Stimulated activated CD8-positive, alpha-beta memory T cell treated with anti-CD3 and anti-CD28 coated beads, Interleukin-12 subunit alpha, Interleukin-12 subunit beta, amount 100 ng/mL, for 24 hours (primary cell): Measurements from ENCODE around the gene ABCG1.
A peak's percentile ranks its signal among the peaks of the same experiment; 100 is the strongest.

ENCODE experiments used
- DNase-seq: peaks from one replicate; pipeline ENCODE4 v3.0.0-alpha.2; 2020; ENCODE audit errors: extremely low read depth

ABCG1 gene

DNA sequence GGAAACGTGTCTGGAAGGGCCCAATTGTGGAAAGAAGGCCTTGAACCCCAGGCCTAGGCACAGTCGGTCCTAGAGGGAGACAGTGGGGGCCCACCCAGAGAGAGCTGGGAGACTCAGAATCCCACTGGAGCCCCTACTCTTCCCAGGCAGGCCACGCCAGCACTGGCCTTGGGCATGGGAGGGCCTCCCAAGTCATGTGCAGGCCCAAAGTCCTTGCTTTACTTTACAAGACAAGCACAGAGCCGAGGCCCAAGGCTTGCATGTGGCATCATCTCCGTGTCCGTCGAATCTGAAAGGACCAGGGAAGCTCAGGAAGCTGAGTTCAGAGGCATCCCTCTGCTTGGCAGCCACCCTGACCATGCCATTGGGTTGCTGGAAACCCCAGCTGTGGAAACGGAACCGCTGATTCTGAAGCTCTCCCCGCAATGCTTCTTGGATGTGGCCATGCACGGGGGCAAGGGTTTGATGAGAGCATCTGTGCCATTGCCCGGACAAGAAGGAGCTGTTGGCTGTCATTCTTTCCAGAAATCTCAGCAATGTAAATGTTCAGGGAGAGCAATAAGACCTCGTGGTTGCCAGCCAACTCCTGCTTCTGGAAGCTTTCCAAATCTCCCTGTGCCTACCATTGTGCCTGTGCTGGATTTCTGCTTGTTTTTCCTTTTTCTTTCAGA, 32.8 kb downstream of the ABCG1 start:
- no peak for DNase-seq

DNA sequence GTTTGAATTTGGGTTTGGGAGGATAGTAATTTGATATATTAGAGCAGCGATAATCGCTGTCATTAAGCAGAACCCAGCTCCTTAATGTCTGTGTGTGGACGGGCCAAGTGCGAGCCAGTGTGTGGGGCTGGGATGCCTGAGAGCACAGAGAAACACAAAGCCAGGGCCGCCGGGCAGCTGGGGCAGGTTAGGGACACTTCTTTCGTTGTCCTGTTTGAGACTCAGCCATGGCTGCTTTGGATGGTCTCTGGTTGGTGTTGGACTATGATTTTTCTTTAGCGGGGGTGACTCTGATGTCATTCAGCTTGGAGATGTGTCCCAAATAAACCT, 33.4 kb downstream of the ABCG1 start:
- DNase-seq: no peak

DNA sequence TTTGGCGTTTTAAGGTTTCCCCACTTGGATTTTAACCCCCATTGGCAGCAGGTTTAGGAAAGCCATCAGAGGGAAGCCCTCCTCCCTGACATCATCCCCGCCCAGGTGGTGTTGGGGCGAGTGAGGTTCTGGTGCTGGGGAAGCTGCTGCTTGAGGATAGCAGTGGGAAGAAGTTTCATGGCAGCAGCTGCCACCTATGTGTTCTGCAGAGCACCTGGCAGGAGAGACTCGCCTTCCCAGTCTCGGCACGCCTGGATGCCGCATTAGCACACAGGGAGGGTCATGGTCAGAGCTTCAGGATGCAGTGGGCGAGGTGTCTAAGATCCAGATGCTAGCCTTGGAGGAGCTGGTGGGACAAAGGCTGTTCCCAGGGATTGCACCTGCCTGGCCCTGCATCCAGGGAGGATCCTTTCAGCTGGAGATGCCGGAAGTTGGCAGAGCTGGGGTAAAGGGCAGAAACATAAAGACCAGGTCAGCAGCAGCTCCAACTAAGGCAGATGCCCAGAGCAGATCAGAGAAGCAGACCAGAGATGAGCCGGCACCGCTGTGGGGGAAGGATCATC, 33.9 kb downstream of the ABCG1 start:
- no peak for DNase-seq

DNA sequence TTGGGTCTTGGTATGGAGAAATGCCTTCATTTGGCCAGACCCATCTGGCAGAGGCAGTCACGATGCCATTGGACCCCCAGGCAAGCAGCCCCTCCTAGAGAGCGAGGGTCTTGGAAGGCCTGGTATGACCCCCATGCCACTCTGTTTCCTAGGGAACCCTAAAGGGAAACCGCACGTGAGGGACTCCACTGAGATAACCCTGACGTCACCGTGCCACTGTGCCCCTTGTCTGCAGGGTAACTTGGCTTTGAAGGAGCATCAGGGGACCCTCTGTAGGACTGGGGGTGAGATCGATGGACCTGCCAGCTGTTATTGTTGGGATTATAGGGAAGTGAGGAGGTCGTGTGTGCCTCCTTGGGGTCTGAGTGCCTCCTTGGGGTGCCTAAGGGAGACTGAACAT, 34.5 kb downstream of the ABCG1 start:
- no peak for DNase-seq

DNA sequence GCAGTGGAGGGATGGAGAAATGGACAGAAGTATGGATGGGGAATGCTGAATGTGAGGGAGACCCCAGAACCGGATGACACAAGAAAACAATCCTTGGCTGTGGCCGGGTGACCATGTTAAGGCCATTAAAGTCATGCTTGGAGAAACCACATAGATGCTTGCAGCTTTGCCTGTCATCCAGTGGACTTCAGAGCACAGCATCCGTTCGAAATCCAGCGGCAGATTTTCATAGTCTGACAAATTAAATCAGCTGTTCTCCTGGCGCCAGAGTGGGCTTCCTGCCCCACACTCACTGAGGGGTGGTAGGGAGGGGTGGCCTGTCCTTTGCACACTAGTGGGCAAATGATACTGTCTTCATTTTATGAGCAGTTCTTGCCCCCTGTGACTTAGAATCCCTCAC, 35.1 kb downstream of the ABCG1 start:
- no peak for DNase-seq

DNA sequence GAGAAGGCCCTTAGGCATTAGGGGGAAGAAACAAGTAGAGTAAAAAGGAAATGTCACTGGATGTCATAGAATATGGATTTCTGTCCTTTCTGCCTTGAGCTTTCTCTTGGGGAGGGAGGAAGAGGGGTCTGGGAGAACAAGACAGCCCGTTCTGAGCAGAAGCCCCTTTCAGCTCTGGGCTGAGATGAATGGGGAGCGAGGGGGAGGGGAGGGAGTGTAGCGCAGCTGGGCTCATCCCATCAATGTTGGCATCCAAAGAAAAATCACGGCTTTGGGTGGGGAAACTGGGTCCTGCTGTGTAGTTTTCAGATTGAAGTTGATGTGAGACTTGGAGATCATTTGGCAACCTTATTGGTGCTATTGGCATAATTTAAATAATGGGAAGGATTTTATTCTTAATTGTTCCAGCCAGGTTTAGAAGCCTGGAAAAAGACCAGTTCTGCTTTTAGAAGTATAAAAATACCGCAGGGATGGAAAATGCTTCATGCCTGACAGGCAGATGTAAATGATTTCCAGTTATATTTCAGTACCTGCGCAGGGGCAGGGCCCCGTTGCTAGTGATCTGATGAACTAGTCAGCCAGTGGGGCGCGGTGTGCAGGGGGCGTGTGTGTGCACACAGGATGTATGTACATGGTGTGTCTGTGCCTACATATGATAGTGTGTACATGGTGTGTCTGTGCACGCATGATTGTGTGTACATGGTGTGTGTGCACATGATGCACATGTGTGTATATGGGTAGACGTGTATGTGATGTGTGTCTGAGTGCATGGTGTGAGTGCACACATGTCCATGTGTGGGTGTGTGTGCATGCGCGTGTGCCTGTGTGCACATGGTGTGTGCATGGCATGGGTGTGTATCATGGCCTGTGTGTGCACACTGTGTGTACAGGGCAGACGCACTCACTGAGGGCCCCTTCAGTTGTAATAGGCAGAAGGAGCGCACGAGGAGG, 36.0 kb downstream of the ABCG1 start:
- no peak for DNase-seq

DNA sequence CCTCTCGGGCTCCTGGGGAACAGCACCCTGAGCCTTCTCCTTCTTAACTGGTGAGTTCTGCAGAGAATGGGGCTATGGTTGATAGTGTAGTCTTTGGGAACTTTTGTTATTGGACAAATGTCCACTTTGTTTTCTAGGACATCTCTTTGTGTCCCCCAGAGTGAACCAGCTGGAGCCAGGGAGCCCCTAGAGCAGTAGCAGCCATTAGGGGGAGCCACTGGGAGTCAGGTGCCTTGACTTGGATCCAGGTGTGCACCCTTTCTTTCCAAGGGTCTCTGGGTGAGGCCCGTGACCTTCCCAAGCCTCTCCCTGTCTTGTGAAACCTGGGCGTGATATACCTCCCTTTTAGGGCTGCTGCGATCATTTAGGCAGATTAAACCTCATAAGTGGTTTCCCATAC, 36.9 kb downstream of the ABCG1 start:
- DNase-seq: no peak

DNA sequence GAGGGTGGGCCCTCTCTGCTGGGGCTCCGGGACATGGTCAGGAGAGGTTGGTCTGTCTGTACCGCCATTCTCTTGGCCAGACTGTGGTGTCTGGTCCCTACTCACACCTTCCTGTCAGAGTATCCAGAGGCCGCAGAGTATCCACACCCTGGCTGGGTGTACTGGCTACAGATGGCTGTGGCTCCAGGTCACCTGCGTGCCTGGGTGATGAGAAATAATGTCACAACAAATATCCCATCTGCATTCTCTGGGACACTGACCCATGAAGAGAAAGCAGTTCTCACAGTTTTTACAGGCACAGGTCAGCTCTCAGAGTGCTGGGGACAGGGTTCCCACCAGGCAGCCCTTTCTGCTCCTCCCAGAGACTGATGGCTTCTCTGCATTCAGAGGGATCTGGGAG, 37.4 kb downstream of the ABCG1 start:
- DNase-seq: no peak

DNA sequence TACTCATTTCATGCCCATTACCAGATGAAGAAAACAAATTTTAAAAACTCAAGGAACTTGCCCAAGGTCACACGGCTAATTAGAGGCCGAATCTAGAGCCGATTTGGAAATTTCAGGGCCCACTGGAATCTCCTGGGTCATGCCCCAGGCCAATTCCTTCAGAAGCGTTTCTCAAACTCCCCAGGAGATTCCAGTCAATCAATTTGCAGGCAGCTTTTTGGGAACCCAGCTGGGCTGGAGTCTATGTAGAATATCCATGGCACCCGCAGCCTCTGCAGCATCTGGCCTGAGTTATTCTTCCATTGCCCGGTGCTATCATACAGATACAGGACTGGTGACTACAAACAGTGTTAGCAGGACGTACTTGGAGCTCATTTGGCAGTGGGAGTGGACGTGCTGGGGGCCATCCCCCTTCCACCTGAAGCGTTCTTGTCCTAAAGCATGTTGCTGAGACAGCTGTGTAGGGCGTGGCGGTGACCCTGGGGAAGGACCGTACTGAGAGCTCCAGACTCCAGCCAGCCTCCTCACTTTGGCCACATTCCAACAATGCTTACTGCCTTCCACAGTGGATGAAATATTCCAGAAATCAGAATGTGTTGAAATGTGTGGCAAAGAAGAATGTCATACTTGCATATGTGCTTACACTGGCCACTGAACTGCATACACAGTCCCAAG, 38.3 kb downstream of the ABCG1 start:
- DNase-seq: no peak

DNA sequence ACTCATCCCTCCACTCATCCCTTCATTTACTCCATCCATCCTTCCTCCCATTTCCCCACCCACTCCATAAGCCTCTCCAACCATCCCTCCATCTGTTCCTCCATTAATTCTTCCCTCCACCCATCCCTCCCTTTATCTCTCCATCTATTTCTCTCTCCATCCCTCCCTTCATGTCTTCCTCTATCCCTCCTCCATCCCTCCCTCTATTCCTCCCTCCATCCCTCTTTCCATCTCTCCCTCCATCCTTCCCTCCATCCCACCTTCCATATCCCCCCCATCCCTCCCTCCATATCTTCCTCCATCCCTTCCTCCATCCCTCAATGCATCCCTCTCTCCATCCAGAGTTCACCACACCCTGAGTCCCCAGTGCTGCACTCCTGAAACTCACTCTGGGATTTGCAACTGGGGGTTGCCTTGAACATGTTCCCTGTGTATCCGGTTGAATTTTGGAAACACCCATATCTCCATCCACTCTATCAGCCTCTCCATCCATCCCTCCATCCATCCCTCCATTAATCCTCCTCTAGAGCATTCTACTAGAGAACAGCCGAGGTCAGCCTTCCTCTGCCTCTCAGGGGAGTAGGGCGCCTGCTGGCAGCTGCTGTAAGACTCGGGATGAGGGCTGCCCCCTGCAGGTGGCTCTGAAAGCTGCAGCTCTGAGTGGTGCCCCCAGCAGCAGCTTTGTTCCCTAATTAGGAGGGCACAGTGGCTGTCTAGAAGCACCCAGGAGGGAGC, 39.4 kb downstream of the ABCG1 start:
- DNase-seq: peak; percentile 54

DNA sequence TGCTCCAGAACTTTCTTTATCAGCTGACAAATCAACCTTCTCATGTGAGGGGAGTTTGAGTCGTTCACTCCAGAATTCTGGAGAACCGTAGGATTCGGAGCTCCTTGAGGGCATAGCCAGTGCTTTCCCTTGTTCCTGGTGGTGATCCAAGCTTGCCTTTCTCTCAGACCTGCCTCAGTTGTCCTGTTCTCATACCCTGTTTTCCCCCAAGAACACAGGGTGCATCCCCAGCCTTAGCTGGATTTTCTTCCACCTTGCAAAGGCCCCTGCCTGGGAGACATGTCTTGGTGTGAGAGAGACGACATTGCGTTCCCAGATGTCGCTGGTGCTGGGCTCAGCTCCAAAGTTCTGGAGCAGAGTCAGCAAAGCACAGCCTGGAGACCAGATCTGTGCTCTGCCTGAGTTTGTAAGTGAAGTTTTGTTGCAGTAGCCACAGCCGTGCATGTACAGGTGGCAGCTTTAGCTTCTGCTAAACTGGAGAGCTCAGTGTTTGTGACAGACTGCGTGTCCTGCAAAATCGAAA, 40.0 kb downstream of the ABCG1 start:
- DNase-seq: no peak

DNA sequence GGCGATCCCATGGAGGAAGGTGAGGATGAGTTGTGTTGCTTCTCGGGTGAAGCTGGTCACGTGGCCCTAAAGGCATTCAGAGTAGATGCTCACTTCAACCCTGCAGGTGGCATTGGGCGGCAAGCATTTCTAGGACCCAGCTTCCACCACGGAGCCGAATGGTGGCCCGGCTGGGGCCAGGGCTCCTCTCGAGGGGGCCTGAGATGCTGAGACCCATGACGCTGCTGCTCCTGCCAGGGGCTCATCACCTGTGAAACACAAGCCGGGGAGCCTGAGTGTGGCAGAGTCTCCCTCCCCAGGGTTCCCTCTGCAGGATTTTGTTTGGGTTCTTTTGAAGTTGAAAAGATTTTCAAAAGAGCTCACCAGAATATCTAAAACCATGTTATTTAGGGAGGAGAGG, 41.2 kb downstream of the ABCG1 start:
- no peak for DNase-seq

DNA sequence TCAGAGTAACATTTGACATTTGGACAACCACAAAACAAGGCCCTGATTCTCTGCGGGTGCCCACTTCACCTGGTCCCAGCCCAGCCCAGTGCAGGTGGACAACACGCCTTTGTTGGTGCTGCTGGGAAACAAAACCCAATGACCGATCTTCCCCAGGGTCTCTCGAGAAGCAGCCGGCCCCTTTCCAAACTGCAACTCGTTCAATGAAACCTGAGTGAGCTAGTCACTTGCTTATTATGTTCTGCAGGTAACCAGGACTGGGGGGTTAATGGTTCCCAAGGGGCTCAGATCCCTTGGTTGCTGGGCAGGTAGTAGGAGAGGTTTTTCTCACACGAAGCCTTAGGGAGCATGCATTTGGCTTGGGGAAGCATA, 42.9 kb downstream of the ABCG1 start:
- no peak for DNase-seq

DNA sequence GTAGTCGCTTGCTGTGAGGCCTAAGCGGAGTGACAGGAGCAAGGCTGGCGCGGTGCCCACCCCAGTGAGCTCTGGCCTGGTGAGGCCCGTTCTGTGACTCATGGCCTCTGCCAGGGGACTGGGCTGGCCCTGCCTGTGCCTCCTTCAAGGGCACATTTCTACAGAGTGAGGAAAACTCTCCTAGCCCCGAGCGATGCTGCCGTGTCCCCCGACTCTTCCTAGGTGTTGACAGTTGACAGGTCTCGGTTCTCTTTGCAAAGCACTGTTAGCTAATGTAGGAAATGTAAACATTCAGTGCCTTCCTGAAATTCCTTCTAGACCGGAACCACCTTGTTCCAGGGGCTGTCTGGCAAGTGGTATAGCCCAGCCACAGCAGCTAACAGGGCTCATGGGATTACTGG, 43.9 kb downstream of the ABCG1 start:
- DNase-seq: no peak

DNA sequence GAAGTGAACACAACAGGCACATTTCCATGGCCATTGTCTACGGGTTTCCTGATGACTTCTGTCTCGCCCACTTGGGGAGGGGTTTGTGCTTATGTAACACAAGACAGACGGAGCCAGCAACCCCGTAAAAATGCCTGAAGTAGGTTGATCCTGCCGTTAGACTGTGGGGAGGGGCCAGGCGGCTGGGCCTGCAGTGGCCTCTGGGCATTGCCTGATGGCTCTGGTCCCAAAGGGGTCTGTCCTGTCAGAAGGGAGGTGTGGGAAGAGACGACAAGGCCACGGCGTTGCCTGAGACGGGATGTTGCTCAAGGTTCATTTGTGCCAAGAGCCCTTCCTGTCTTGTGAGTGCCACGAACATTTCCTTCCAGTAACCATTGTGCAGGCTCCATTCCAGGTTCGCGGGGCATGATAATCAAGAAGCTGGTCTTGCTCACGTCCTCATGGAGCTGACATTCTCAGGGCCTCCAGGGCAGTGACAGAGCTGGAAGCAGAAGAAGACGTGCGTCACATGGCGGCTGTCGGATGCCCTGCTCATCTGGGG, 44.7 kb downstream of the ABCG1 start:
- no peak for DNase-seq

DNA sequence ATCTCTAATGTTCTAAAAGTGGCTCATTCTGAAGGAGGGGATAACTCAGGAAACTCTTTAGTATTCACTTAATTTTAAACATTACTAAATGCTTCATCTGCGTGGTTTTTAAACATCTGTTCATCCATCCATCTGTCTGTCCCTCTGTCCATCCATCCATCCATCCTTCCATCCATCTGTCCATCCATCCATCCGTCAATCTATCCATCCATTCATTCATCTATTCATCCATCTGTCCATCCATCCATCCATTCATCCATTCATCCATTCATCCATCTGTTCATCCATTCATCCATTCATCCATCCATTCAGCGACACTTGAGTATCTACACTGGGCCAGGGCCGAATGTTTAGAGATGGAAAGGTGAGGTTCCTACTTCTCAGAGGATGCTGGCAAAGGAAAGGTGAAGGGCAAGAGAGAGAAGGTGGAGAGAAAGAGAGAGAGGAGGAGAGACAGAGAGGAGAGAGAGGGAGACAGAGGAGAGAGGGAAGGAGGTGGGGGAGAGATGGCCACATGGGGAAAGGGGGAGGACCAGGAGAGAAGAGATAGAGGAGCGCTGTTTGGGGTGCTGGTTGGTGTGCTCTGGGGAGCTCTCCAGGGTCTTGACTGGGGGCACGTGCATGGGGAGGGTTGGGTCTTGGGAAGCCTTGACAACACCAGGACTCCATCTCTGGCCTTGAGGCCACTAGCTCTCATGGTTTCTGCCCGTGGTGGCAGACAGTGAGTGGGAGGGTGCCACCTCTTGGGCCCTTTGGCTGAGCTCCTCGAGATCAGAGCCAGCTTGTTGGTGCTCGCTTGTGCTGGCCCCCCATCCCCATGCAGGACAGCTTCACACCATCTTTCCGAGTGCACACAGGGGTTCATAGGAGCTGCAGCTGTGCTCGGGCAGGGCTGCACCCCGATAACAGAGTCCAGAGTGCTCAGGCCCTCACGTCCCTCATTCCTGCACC, 45.6 kb downstream of the ABCG1 start:
- no peak for DNase-seq

DNA sequence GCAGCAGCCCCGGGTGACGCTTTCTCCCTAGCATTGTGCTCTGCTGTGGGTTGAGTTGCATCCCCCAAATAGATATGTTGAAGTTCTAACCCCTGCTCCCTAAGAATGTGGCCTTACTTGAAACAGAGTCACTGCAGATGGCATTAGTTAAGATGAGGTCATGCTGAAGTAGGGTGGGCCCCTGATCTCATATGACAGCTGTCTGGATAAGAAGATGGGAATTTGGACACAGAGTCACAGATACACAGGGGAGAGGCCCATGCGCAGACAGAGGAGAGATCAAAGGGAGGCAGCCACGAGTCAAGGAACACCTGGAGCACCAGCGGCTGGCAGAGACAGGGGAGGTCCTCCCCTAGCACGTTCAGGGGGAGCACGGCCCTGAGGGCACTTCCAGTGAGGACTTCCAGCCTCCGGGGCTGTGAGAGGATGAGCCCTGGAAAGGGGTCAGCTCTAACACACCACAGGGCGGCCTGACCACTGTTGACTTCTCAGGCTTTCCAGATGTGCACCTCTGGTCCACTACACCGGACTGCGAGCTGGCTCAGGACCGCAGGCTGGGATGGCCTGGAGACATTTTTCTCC, 46.4 kb downstream of the ABCG1 start:
- DNase-seq: no peak

DNA sequence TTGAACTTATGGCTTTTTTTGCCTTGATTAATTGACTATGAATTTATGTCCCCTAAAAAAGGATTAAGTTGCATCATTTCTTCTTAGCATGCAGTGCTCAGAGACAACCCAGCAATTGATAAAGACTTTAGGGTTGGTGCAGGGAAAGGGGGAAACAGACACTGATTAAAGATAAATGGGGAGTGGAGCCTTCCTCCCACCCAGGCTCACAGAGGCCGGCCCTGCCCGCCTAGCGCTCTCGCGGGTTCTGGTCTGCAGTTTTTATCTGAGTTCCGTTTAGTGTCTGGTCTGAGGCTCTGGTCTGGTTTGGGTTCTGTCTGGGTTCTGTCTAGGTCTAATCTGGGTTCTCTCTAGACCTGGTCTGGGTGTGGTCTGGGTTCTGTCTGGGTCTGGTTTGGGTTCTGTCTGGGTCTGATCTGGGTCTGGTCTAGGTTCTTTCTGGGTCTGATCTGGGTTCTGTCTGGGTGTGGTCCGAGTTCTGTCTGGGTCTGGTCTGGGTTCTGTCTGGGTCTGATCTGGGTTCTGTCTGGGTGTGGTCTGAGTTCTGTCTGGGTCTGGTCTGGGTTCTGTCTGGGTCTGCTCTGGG, 48.1 kb downstream of the ABCG1 start:
- DNase-seq: no peak

DNA sequence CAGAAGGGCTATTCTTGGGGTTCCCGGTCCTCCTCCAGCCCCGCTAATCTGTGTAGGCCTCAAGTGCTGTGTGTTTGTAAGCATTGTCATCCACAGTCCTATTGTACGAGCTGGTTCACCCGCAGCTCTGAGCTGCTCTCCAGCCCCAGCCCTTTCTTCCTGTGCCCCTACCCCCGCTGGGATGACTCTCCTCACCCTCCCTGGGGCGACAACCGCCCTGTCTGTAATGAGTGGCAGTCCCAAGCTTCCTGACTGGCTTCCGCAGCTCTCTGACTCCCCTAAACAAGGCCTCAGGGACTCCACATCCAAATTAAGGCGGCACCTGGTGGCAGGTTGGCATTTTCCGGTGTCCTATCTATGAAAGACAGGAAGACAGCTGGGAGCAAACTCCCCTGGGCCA, 50.4 kb downstream of the ABCG1 start:
- DNase-seq: no peak
